ENCODE data around the gene OMP.
"Not testable (repeated sequence)": the region's sequence is repeated elsewhere in the genome, so short reads cannot be mapped to it uniquely, and the experiment has no call there.

OMP gene

DNA sequence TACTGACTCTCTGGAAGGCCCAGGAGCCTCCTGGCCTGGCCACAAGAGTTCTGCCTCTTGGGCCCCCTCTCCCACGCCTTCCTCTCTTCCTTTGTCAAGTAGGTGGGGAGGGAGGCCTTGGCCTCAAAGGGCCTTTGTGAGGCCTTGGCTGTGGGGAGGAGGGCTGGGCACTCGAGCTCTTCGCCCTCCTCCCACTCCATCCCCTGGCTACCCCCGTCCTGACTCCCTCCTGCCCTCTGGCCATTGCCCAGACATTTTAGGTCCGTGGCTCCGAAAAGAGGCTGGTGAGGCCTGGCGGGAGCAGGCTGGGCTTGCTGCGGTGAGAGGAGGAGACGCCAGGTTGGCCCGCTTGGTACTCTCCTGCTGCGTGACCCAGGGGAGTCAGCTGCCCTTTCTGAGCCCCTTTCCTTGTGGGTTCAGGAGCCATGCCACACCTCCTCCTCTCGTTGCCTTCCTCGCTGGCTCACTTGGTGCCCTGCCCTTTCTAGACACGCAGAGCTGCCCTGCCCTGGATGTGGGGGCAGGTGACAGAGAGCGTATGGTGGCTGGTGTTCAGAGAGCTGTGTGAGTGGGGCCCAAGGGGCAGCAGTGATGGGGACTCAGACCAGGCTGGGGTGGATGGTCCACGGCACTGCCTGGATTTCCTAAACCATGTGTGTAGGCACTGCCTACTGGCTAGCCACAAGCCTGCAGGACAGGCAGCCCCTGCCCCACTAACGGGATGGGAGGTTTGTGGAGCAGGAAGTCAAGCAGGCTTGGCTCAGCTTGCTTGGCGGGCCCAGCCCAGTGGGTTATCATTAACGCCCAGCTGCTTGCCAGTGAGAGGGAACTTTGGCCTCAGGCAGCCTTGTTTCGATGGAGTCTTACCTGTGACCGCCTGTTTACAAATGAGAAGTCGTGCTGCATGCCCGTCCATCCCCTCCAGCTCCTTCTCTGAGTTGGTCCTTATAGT lies 15.8 kb upstream of the OMP start:
- no peak for DNase-seq (ENCODE audit: low read depth)

- DNase-seq (ENCODE audit: low read depth), result no peak
These were observed 14.9 kb upstream of the OMP start for GRCh38 chr11:77087723-77088225.

DNA sequence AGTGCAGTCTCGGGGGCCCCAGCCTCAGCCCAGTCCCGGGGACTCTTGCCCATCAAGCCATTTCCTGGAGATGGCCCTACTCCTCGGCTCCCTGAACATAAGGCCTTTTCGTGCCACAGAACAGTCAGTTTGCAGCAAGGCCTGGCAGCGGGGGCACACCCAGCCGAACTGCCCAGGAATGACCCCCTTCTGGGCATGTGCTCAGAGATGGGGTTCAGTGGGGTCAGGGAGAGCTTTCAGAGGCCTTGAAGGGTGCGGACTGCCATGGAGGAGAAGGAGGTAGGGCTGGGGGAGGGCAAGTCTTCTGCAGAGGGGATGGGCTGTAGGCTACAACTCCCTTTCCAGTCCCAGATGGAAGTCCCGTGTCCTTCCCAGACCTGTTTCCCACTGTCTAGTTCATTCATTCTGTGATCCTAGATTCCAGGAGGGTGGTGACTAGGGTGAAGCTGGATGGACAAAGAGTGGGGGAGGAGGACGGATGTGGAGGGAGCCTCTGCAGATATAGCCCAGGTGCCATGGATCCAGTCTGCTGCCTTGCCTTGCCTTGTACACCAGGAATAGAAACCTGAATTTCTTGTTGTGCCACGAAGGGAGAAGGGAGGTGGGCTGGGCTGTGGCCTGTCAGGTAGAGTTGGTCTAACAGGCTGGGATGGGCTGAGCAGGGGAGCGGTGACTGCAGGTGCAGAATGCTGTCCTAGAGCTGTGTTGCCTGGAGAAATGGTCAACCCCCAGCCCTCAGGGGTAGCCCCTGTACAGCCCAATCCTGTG lies 14.2 kb upstream of the OMP start:
- no peak for DNase-seq (ENCODE audit: low read depth)

DNA sequence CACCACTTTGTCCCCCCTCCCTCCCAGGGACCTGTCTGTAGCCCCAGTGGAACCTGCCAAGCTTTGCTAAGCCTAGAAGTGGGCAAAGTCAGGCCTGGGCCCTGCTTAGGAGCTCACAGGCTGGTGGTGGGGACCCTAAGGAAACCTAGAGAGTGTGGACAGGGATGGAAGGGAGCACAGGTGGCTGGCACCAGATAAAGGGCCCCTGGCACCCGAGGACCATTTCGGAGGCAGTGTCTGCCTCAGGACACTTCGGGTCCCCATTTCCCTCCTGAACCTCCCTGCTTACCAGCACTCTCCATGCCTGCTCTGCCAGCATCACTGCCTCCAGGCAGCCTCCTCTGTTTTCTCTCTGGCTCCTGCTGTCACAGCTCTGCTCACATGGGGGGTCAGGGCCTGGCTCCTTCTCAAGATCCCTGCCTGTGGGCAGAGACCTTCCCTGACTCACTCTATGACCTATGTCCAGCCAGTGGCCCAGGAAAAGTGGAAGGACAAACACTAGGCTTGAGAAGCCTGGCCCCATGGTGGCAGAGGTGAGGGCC lies 13.6 kb upstream of the OMP start:
- DNase-seq (ENCODE audit: low read depth), result no peak

DNA sequence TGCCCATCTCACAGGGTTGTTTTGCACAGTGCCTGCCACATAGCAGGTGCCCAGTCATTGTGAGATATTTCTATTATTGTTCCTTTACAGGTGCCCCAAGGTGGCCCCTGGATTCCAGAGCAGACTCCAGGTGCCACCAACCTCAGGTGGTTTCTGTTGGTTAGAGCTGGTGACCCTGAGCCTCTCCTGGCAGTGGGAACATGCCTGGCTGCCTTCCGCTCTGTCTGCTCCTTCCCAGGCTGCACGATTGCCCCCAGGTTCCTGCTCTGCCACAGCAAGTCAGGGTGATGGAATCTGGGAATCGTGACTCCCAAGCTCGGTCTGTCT lies 12.6 kb upstream of the OMP start:
- DNase-seq (ENCODE audit: low read depth), result no peak

DNA sequence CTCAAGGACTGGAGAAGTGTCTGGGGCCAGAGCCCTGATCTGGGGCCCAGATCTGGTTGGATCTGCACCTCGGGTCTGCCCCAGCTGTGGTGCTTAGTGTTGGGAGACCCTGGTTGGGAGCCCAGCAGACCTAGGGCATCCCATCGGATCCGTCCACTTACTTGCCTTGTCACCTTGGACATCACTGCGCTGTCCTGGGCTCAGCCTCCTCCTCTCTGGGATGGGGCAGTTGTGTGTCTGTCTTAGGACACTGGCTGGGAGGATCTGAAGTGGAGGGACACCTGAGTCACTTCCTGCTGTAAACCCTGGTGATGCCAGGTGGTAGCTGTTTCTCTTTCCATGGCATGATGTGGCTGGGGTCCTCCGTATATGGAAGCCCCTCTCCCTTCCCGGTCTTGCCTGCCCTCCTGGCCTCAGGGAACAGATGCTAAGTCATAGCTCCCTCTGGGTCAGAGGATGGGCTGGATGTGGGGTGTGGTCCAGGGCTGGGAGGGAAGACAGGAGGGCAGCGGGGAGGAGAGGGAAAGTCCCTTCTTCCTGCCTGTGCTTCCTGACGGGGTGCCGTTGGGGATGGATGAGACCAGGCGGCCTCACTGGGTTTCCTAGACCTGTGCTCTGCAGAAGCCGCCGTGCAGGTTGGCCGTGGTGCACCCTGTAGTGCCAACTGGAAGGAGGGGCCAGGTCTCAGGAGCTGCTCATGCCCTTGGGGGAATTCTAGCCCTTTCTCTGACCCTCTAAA lies 12.1 kb upstream of the OMP start:
- DNase-seq (ENCODE audit: low read depth), result no peak

DNA sequence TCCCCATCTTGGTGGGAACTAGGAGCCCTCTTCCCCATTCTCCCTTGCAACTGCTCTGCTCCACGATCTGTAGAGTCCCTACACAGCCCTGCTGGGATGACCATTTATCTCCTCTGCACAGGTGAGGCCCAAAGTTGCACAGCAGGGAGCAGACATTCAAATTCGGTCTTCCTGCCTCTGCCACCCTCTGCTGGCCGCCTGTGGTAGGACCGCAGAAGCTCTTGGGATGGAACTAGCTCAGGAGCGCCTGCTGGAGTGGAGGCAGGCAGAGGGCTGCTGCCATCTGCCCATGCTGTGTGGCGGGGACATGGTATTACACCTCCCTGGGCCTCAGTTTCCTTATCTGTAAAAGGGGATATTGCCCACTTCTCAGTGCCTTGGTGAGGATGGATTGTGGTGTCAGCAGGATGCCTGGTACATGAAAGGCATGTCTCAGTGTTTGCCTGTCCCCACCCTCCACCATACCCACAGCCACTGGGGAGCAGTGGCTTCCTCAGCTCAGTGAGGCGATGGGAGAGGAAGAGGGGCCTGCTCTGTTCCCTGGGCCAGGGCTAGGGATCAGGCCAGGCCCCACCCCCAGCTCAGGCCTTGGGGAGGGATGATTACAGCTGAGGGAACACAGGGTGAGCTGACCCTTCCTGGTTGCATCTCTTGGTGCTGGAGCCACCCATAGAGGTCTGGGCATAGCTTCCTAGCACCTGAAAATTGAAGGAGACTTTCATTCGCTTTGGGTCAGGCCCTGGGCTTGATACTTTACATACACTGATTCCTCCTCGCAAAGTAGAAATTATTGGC lies 11.3 kb upstream of the OMP start:
- no peak for DNase-seq (ENCODE audit: low read depth)

DNA sequence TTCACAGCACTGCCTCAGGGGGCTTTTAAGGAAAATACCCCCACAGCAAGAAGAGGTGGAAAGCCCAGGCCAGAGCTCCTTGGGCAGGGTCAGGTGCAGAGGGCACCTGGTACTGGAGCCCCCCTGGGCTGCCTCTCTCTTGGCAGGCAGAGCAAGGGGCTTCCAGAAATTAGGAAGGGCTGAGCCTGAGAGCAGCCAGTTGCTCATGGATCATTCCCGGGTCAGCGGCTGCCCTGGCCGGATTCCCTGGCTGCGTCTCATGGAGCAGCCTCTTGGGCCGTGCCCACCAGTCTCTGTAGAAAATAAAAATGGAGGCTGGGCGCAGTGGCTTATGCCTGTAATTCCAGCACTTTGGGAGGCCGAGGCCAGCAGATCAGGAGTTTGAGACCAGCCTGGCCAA lies 10.3 kb upstream of the OMP start:
- no peak for DNase-seq (ENCODE audit: low read depth)

GRCh38 chr11:77093056-77093891 lies 9.4 kb upstream of the OMP start:
- no peak for DNase-seq (ENCODE audit: low read depth)

DNA sequence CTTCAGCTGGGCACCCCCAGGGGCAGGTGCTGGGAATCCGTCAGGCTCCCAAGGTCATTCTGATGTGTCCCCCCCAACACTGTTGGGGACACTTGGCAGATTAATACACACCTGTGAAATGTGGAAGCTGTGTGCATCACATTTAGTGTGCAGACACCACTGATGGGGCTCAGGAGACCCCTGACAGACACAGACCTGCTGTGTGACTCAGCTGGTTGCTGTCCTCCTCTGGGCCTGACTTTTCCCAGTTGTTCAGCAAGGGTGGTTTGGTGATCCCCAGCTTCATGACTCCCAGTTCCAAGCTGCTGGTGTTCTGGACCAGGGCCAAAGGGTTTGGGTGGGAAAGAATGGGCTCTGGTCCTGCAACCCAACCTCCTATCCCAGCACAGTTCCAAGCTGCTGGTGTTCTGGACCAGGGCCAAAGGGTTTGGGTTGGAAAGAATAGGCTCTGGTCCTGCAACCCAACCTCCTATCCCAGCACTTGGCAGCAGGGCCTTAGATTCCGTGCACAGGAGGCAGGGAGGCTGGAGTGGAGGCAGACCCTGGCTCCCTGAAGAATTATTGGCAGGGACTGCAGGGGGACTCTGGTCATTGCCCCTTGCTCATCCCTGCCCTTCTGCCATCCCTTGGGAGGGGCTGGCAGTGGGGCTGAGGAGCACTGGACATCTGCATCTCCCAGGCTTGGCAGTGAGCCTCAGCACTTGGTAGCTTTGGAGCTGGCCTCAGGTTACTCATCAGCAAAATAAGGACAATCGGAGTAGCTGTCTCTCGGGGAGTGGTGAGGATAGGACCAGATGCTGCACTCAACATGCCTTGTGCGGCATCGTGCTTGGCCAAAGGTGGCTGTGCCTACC lies 8.4 kb upstream of the OMP start:
- no peak for DNase-seq (ENCODE audit: low read depth)

DNA sequence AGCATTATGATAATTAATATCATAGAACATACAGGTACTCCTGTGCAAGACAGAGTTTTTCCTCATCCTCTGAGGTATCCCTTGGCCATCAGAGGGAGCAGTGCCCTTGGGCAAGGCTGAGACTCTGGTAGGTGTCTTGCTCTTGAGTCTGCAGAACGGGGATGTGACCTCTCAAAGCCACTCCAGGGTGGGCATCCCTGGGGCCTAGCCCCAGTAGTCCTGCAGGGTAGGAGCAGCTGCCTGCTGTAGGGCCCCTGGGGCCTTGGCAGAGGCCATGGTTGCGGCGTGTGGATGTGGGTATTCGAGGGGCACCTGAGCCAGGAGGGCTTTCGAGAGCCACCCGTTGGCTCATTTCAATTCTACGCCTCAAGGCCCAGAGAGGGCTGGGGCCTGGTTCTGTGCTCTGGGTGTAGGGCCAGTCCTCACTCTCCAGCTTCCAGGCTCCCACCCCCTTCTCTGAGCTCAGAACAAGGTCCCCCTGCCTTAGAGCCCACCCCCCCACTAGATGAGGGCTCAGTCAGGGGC lies 7.7 kb upstream of the OMP start:
- no peak for DNase-seq (ENCODE audit: low read depth)

DNA sequence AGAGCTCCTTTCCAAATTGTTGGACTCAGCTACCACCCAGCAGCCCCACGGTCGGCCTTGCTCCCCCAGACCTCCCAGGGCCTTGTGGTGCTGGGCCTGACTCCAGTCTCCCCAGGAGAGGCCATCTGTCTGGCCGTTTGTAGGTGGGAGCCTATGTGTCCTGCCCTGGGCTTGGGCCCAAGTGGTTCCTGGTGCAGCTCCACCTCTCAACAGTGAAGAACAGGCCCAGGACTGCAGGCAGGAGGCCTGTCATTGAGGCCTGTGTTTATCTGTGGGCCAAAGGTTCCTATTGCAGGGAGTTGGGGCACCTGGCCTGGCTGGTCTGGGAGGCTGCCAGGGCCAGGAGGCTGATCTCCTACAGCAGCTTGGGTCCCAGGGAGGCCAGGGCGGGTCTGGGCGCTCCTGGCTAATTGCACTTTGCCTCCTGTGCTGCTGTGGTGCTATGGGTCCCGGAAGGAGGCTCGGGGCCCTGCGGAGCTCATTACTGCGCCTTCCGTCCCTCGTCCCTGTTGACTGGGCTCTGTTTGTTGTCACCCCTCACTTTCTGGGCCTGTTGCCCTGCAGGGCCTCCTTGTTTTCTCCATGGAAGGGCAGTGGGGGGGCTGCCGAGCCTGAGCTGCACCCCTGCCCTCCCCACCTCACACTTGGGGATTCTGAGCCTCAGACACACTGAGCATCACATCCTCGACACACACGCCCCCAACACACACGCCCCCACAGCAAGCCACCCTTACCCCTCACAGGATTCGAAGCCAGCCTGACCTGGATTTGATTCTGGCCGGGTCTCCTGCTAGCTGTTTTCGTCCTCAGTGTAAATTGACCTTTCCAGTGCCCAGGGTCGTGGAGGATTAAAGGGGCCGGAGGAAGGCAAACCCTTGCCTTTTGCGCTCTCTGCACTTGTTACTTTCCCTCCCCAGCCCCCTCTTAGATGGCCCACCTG lies 6.8 kb upstream of the OMP start:
- no peak for DNase-seq (ENCODE audit: low read depth)

DNA sequence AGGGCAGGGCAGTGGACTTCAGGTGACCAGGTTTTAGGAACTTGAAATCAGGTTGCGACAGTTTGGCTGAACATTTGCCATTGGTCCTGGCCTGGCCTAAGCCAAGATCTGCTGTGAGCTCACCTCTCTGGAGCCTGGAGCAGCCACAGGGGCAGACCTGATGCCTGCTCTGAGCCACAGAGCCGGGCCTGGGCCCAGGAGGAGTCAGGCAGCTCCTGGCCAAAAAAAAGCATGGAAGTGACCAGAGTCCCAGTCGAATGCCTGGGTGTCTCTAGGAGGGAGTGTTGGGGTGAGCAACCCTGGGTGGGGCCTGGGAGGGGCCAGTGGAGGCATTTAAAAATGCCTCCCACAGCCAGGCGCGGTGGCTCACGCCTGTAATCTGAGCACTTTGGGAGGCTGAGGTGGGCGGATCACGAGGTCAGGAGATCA lies 6.0 kb upstream of the OMP start:
- no peak for DNase-seq (ENCODE audit: low read depth)

DNA sequence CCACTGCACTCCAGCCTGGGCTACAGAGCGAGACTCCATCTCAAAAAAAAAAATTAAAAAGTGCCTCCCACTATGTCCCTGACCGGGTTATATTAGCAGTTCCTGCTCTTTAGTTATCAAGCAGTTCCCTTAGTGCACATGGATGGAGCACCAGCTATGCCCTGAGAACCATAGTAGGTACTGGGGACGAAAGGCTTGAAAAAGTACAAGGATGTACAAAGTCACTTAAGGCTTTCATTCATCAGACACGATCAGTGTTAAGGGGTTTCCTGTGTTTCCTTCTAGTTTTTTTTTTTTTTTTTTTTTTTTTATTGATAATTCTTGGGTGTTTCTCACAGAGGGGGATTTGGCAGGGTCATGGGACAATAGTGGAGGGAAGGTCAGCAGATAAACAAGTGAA lies 5.5 kb upstream of the OMP start:
- DNase-seq (ENCODE audit: low read depth), result not testable (repeated sequence)

- no peak for DNase-seq (ENCODE audit: low read depth)
These were observed 2.2 kb upstream of the OMP start for GRCh38 chr11:77100166-77101042.

DNA sequence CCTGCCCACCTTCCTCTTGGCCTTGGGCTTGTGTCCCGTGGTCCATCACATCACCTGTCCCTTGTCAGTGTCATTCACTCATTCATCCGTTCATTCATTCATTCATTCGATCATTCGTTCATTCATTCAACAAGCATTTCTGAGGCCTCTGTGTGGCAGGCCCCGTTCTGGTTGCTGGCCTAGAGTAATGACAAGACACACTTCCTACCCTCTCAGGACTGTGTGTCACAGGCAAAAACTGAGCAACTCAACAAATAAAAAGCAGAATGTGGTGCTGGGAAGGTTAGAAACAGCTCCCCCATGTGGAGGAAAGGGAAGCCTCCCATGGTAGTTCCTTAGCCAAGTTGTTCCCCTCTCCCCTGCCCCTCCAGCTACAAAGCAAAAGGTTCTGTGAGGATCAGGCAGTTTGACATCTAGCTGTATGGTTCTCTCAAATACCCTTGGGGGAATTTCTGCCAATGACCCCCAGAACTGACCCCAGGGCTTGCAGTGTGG lies 1.6 kb upstream of the OMP start:
- DNase-seq (ENCODE audit: low read depth), result peak; percentile 33

DNA sequence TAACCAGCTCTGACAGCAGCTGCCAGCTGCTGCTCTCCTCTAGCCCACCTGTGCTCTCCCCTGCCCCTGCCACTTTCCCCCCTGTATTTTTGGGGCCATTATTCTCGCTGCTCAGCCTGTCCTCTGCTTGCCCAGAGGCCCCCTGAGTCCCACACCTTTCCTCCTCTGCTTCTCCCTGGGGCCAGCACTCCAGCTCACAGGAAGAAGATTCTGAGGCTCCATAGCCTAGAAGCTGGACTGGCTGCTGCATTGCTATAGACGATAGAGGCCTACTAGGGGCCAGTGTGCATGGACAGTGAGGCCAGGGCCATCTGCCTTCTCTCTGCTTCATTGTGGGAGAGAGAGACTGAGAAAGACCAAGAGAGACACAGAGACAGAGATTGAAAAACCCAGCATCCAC lies 679 bp downstream of the OMP start:
- no peak for DNase-seq (ENCODE audit: low read depth)
